ENCODE data around the gene IQSEC1.

The IQSEC1 gene

GRCh38 chr3:12977117-12977808 lies 96.0 kb downstream of the IQSEC1 start:
- Histone ChIP-seq H4K20me1 (ENCODE audit: low read depth, low read length) (no peaks in the 10 kb centered on the region), H3K9me2 (replicated peaks; ENCODE audit: insufficient read depth, low read length) (no peaks in the 10 kb centered on the region), H3F3A (ENCODE audit: insufficient read depth) (no peaks in the 10 kb centered on the region), H2AFZ (ENCODE audit: low read depth, low read length, severe bottlenecking) (no peak overlapping the region), H3K27ac (ENCODE audit: low read depth, low read length) (no peak overlapping the region), H3K4me3 (ENCODE audit: insufficient read depth, low read length, poor library complexity, severe bottlenecking) (no peak overlapping the region), H3K9ac (ENCODE audit: low read length) (no peak overlapping the region), H3K27me3 (ENCODE audit: low read length) (no peaks in the 10 kb centered on the region), H3K9me3 (ENCODE audit: insufficient read depth, low read length) (no peaks in the 10 kb centered on the region), H3K4me2 (ENCODE audit: low read depth, low read length, poor library complexity, severe bottlenecking) (no peak overlapping the region), H3K36me3 (ENCODE audit: low read length) (no peaks in the 10 kb centered on the region), H3K79me2 (ENCODE audit: insufficient read depth, low read length) (no peaks in the 10 kb centered on the region)
- no peak for TF ChIP-seq EZH2phosphoT487 (conservative IDR thresholded peaks at IDR 0.05; ENCODE audit: low read length)
- no peak for TF ChIP-seq CTCF (IDR thresholded peaks at IDR 0.05; ENCODE audit: insufficient read depth, low read length, poor library complexity, severe bottlenecking)

GRCh38 chr3:12975748-12976522 lies 97.3 kb downstream of the IQSEC1 start:
- TF ChIP-seq CTCF (IDR thresholded peaks at IDR 0.05; ENCODE audit: insufficient read depth, low read length, poor library complexity, severe bottlenecking) = no peak
- TF ChIP-seq EZH2phosphoT487 (conservative IDR thresholded peaks at IDR 0.05; ENCODE audit: low read length) = no peak
- no peaks in the 10 kb centered on the region for H3K9me2 ChIP-seq (replicated peaks; ENCODE audit: insufficient read depth, low read length)
- H3K4me2 ChIP-seq (ENCODE audit: low read depth, low read length, poor library complexity, severe bottlenecking) = no peak overlapping the region
- no peak overlapping the region for H3K27ac ChIP-seq (ENCODE audit: low read depth, low read length)
- no peaks in the 10 kb centered on the region for H3K36me3 ChIP-seq (ENCODE audit: low read length)
- H3K79me2 ChIP-seq (ENCODE audit: insufficient read depth, low read length) = no peaks in the 10 kb centered on the region
- no peaks in the 10 kb centered on the region for H3F3A ChIP-seq (ENCODE audit: insufficient read depth)
- H3K27me3 ChIP-seq (ENCODE audit: low read length) = no peaks in the 10 kb centered on the region
- H4K20me1 ChIP-seq (ENCODE audit: low read depth, low read length) = no peaks in the 10 kb centered on the region
- H3K9ac ChIP-seq (ENCODE audit: low read length) = no peak overlapping the region
- H2AFZ ChIP-seq (ENCODE audit: low read depth, low read length, severe bottlenecking) = no peak overlapping the region
- no peaks in the 10 kb centered on the region for H3K9me3 ChIP-seq (ENCODE audit: insufficient read depth, low read length)
- H3K4me3 ChIP-seq (ENCODE audit: insufficient read depth, low read length, poor library complexity, severe bottlenecking) = no peak overlapping the region

GRCh38 chr3:12974819-12975218 lies 98.4 kb downstream of the IQSEC1 start:
- TF ChIP-seq CTCF (IDR thresholded peaks at IDR 0.05; ENCODE audit: insufficient read depth, low read length, poor library complexity, severe bottlenecking) = no peak
- no peak for TF ChIP-seq EZH2phosphoT487 (conservative IDR thresholded peaks at IDR 0.05; ENCODE audit: low read length)
- H3K27ac ChIP-seq (ENCODE audit: low read depth, low read length) = no peak overlapping the region
- no peaks in the 10 kb centered on the region for H3K27me3 ChIP-seq (ENCODE audit: low read length)
- no peaks in the 10 kb centered on the region for H3K9me3 ChIP-seq (ENCODE audit: insufficient read depth, low read length)
- H3K9ac ChIP-seq (ENCODE audit: low read length) = no peak overlapping the region
- no peaks in the 10 kb centered on the region for H3F3A ChIP-seq (ENCODE audit: insufficient read depth)
- no peak overlapping the region for H3K4me2 ChIP-seq (ENCODE audit: low read depth, low read length, poor library complexity, severe bottlenecking)
- no peak overlapping the region for H2AFZ ChIP-seq (ENCODE audit: low read depth, low read length, severe bottlenecking)
- H3K9me2 ChIP-seq (replicated peaks; ENCODE audit: insufficient read depth, low read length) = no peaks in the 10 kb centered on the region
- H3K79me2 ChIP-seq (ENCODE audit: insufficient read depth, low read length) = no peaks in the 10 kb centered on the region
- H3K4me3 ChIP-seq (ENCODE audit: insufficient read depth, low read length, poor library complexity, severe bottlenecking) = no peak overlapping the region
- no peaks in the 10 kb centered on the region for H4K20me1 ChIP-seq (ENCODE audit: low read depth, low read length)
- no peaks in the 10 kb centered on the region for H3K36me3 ChIP-seq (ENCODE audit: low read length)
